ENCODE results near the gene TGFBR1. TPM values are rescaled to one million over a fixed set of nuclear protein-coding genes. Genes with fewer than 3 reads are reported as not detected.
"Not testable (repeated sequence)": the region's sequence is repeated elsewhere in the genome, so short reads cannot be mapped to it uniquely, and the experiment has no call there.

The TGFBR1 gene
- polyA plus RNA-seq, 1 donor, result 22.9 TPM

GRCh38 chr9:99076030-99076429, 28.9 kb upstream of the TGFBR1 start:
- no peak for DNase-seq (ENCODE audit: low read depth)

- no peak for DNase-seq (ENCODE audit: low read depth)
Measured at GRCh38 chr9:99076483-99077171, 28.3 kb upstream of the TGFBR1 start.

- no peak for DNase-seq (ENCODE audit: low read depth)
Measured at GRCh38 chr9:99078717-99079116, 26.2 kb upstream of the TGFBR1 start.

- DNase-seq (ENCODE audit: low read depth), result no peak
Measured at GRCh38 chr9:99079542-99079941, 25.4 kb upstream of the TGFBR1 start.

GRCh38 chr9:99083051-99083450, 21.9 kb upstream of the TGFBR1 start:
- DNase-seq (ENCODE audit: low read depth), result no peak

GRCh38 chr9:99085949-99086948, 18.7 kb upstream of the TGFBR1 start:
- DNase-seq (ENCODE audit: low read depth), result no peak

- DNase-seq (ENCODE audit: low read depth), result no peak
Measured at GRCh38 chr9:99087462-99087861, 17.5 kb upstream of the TGFBR1 start.

- DNase-seq (ENCODE audit: low read depth), result no peak
Measured at GRCh38 chr9:99090336-99091130, 14.4 kb upstream of the TGFBR1 start.

- no peak for DNase-seq (ENCODE audit: low read depth)
Measured at GRCh38 chr9:99092643-99093491, 12.0 kb upstream of the TGFBR1 start.

- no peak for DNase-seq (ENCODE audit: low read depth)
Measured at GRCh38 chr9:99093492-99093791, 11.5 kb upstream of the TGFBR1 start.

- no peak for DNase-seq (ENCODE audit: low read depth)
Measured at GRCh38 chr9:99095565-99095964, 9.3 kb upstream of the TGFBR1 start.

GRCh38 chr9:99096409-99096808, 8.5 kb upstream of the TGFBR1 start:
- no peak for DNase-seq (ENCODE audit: low read depth)

- not testable (repeated sequence) for DNase-seq (ENCODE audit: low read depth)
Measured at GRCh38 chr9:99099806-99100585, 4.9 kb upstream of the TGFBR1 start.

GRCh38 chr9:99101271-99101670, 3.6 kb upstream of the TGFBR1 start:
- DNase-seq (ENCODE audit: low read depth), result no peak

GRCh38 chr9:99101812-99102211, 3.1 kb upstream of the TGFBR1 start:
- no peak for DNase-seq (ENCODE audit: low read depth)

GRCh38 chr9:99103054-99103895, 1.6 kb upstream of the TGFBR1 start:
- DNase-seq (ENCODE audit: low read depth), result no peak

- peak; percentile 40 for DNase-seq (ENCODE audit: low read depth)
Measured at GRCh38 chr9:99103901-99104458, 933 bp upstream of the TGFBR1 start.

GRCh38 chr9:99105152-99106043, 485 bp downstream of the TGFBR1 start:
- DNase-seq (ENCODE audit: low read depth), result no peak

Measured in forelimb muscle (tissue), 1 donor.